Nephron progenitor cell (in vitro differentiated cells): Measurements from ENCODE around the gene CHRNA1.
A peak's percentile ranks its signal among the peaks of the same experiment; 100 is the strongest.

Experiments
- DNase-seq: peaks from one replicate; pipeline ENCODE4 v3.0.0; 2021
- H3K27ac Mint-ChIP-seq: 2 replicates; pipeline ENCODE4 v1.8.0; 2021; ENCODE audit warnings: mild to moderate bottlenecking, moderate library complexity, mixed read lengths
- H3K27me3 Mint-ChIP-seq: 2 replicates; pipeline ENCODE4 v1.8.0; 2021; ENCODE audit warnings: mild to moderate bottlenecking, low read depth, mixed read lengths; ENCODE audit not compliant: poor library complexity
- H3K36me3 Mint-ChIP-seq: 2 replicates; pipeline ENCODE4 v1.8.0; 2021; ENCODE audit warnings: low read depth, mixed read lengths
- H3K4me1 Mint-ChIP-seq: 2 replicates; pipeline ENCODE4 v1.8.0; 2021; ENCODE audit warnings: mixed read lengths
- H3K4me3 Mint-ChIP-seq: 2 replicates; pipeline ENCODE4 v1.8.0; 2021; ENCODE audit warnings: mild to moderate bottlenecking, moderate library complexity, mixed read lengths
- H3K9me3 Mint-ChIP-seq: 2 replicates; pipeline ENCODE4 v1.8.0; 2021; ENCODE audit warnings: mild to moderate bottlenecking, moderate library complexity, mixed read lengths
- CTCF ChIP-seq: fragments of 200-600 bp; sonication (generic); IDR thresholded peaks from 2 replicates; pipeline ENCODE4 v1.5.0; 2021; ENCODE audit warnings: antibody characterized with exemption

The CHRNA1 gene

GRCh38 chr2:174787487-174788205 is 23.4 kb upstream of the CHRNA1 start:
- no peak for DNase-seq
- Mint-ChIP-seq H3K4me1 (peaks cover 40% of the 10 kb centered on the region), H3K9me3 (peaks cover 6% of the 10 kb centered on the region), H3K27ac (peak overlapping the region; percentile 31), H3K36me3 (no peaks in the 10 kb centered on the region), H3K4me3 (no peak overlapping the region), H3K27me3 (no peaks in the 10 kb centered on the region)
- no peak for TF ChIP-seq CTCF

- H3K4me1 Mint-ChIP-seq: peaks cover 32% of the 10 kb centered on the region
- TF ChIP-seq CTCF: no peak
- H3K4me3 Mint-ChIP-seq: no peak overlapping the region
- no peak overlapping the region for H3K27ac Mint-ChIP-seq
- H3K9me3 Mint-ChIP-seq: peaks cover 6% of the 10 kb centered on the region
- peaks cover 9% of the 10 kb centered on the region for H3K27me3 Mint-ChIP-seq
- DNase-seq: no peak
- no peaks in the 10 kb centered on the region for H3K36me3 Mint-ChIP-seq
Observed at GRCh38 chr2:174786066-174786725, 21.9 kb upstream of the CHRNA1 start.

GRCh38 chr2:174785481-174785880 is 21.2 kb upstream of the CHRNA1 start:
- H3K27me3 Mint-ChIP-seq: peaks cover 9% of the 10 kb centered on the region
- no peaks in the 10 kb centered on the region for H3K36me3 Mint-ChIP-seq
- peaks cover 6% of the 10 kb centered on the region for H3K9me3 Mint-ChIP-seq
- H3K27ac Mint-ChIP-seq: no peak overlapping the region
- TF ChIP-seq CTCF: no peak
- DNase-seq: no peak
- H3K4me1 Mint-ChIP-seq: peaks cover 25% of the 10 kb centered on the region
- no peak overlapping the region for H3K4me3 Mint-ChIP-seq

GRCh38 chr2:174784909-174785308 is 20.6 kb upstream of the CHRNA1 start:
- no peaks in the 10 kb centered on the region for H3K36me3 Mint-ChIP-seq
- H3K9me3 Mint-ChIP-seq: peaks cover 1% of the 10 kb centered on the region
- H3K27ac Mint-ChIP-seq: no peak overlapping the region
- TF ChIP-seq CTCF: no peak
- no peak overlapping the region for H3K4me3 Mint-ChIP-seq
- DNase-seq: no peak
- H3K4me1 Mint-ChIP-seq: peaks cover 25% of the 10 kb centered on the region
- peaks cover 9% of the 10 kb centered on the region for H3K27me3 Mint-ChIP-seq

GRCh38 chr2:174784316-174784715 is 20.0 kb upstream of the CHRNA1 start:
- Mint-ChIP-seq H3K27ac (no peak overlapping the region), H3K27me3 (peaks cover 9% of the 10 kb centered on the region), H3K4me1 (peaks cover 28% of the 10 kb centered on the region), H3K9me3 (no peaks in the 10 kb centered on the region), H3K4me3 (no peak overlapping the region), H3K36me3 (no peaks in the 10 kb centered on the region)
- TF ChIP-seq CTCF: no peak
- DNase-seq: no peak

GRCh38 chr2:174781996-174782395 is 17.7 kb upstream of the CHRNA1 start:
- Mint-ChIP-seq H3K9me3 (no peaks in the 10 kb centered on the region), H3K4me3 (no peak overlapping the region), H3K36me3 (no peaks in the 10 kb centered on the region), H3K27ac (peak overlapping the region; percentile 33), H3K4me1 (peaks cover 32% of the 10 kb centered on the region), H3K27me3 (peaks cover 9% of the 10 kb centered on the region)
- DNase-seq: no peak
- no peak for TF ChIP-seq CTCF
